ENCODE results near the gene GPR153. TPM values are rescaled to one million over a fixed set of nuclear protein-coding genes. Genes with fewer than 3 reads are reported as not detected.

The GPR153 gene
- total RNA-seq, 1 donor: 4.0 TPM

DNA sequence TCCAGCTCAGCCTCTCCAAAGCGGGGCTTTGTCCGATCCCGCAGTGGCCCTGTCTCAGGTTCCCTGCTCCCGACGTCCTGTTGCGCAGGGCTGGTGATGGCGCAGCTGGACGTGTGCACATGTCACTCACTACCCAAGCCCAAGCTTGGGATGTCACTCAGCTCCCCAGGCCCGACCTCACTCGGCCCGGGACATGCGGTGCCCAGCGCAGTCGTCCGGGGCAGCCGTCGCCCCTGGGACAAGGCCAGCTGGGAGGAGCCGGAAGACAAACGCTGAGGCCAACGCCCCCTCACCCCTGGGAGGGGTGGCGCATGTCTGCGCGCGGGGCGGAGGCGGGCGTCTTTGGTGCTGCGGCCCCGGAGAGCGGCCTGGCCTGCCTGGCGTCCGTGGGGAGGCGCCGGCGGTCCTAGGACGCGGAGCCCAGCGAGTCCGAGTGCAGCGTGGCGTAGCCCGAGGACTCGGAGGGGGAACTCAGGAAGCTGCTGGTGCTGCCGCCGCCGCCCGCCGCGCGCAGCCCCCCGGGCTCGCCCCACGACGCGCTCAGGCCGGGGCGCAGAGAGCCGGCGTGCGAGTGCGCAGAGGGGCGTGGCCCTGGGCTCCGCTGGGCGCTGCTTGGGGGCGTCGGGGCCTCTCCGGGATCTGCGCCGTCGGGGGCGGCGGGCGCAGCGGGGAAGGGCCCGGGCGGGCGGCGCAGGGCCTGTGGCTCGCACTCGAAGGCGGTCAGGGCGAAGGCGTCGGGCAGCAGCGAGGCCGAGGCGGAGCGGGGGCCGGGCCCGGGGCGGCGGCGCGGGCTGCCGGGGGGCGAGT, 11.8 kb downstream of the GPR153 start:
- no peak for TF ChIP-seq CTCF (IDR thresholded peaks at IDR 0.05; ENCODE audit: extremely low read depth, low read depth, low read length)
- H2AFZ ChIP-seq (ENCODE audit: low read length): no peak overlapping the region
- DNase-seq (ENCODE audit: insufficient read length, low spot score, missing footprints): peak; percentile 94
- H4K20me1 ChIP-seq (ENCODE audit: insufficient read depth, low read length): peaks cover 10% of the 10 kb centered on the region
- no peak overlapping the region for H3K27ac ChIP-seq (ENCODE audit: low read depth, low read length)
- H3K79me2 ChIP-seq (ENCODE audit: insufficient read depth, low read length): no peaks in the 10 kb centered on the region
- peaks cover 29% of the 10 kb centered on the region for H3K27me3 ChIP-seq (ENCODE audit: insufficient read depth, low read length)
- H3K9me3 ChIP-seq (ENCODE audit: low read depth, low read length): no peaks in the 10 kb centered on the region
- peak overlapping the region; percentile 13 for H3K4me3 ChIP-seq (ENCODE audit: insufficient read depth, low read length)
- no peak overlapping the region for H3K4me2 ChIP-seq (ENCODE audit: insufficient read depth, low read length)
- no peaks in the 10 kb centered on the region for H3K36me3 ChIP-seq (ENCODE audit: insufficient read depth, low read length)
- H3K4me1 ChIP-seq (ENCODE audit: insufficient read depth, low read length): peaks cover 4% of the 10 kb centered on the region

GRCh38 chr1:6248161-6248776, 12.6 kb downstream of the GPR153 start:
- Histone ChIP-seq H3K4me2 (ENCODE audit: insufficient read depth, low read length) (no peak overlapping the region), H3K27ac (ENCODE audit: low read depth, low read length) (no peak overlapping the region), H3K27me3 (ENCODE audit: insufficient read depth, low read length) (peaks cover 38% of the 10 kb centered on the region), H3K79me2 (ENCODE audit: insufficient read depth, low read length) (no peaks in the 10 kb centered on the region), H3K9me3 (ENCODE audit: low read depth, low read length) (no peaks in the 10 kb centered on the region), H3K4me3 (ENCODE audit: insufficient read depth, low read length) (no peak overlapping the region), H4K20me1 (ENCODE audit: insufficient read depth, low read length) (peaks cover 7% of the 10 kb centered on the region), H3K4me1 (ENCODE audit: insufficient read depth, low read length) (peaks cover 4% of the 10 kb centered on the region), H2AFZ (ENCODE audit: low read length) (no peak overlapping the region), H3K36me3 (ENCODE audit: insufficient read depth, low read length) (no peaks in the 10 kb centered on the region)
- no peak for TF ChIP-seq CTCF (IDR thresholded peaks at IDR 0.05; ENCODE audit: extremely low read depth, low read depth, low read length)
- DNase-seq (ENCODE audit: insufficient read length, low spot score, missing footprints): peak; percentile 86

DNA sequence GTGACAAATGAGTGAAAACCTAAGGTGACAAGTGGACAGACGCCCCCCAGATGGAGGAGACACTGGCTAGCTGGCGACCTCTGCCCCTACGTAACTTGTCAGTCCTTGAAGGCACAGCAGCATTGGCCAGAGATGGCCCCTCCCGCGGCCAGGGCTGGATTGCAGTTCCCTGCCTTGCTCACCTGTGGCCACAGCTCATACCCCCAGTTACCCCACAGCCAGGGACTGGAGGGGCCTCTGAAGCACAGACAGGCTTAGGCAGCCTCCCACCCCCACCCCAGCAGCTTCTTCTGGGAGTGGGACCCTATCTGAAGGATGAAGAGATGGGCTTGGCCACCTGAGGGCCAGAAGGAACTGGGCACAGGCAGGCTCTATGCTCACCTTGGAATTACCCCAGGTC, 13.2 kb downstream of the GPR153 start:
- Histone ChIP-seq H3K79me2 (ENCODE audit: insufficient read depth, low read length) (no peaks in the 10 kb centered on the region), H3K4me2 (ENCODE audit: insufficient read depth, low read length) (no peak overlapping the region), H3K27ac (ENCODE audit: low read depth, low read length) (no peak overlapping the region), H3K4me3 (ENCODE audit: insufficient read depth, low read length) (no peak overlapping the region), H3K4me1 (ENCODE audit: insufficient read depth, low read length) (peaks cover 4% of the 10 kb centered on the region), H2AFZ (ENCODE audit: low read length) (no peak overlapping the region), H3K36me3 (ENCODE audit: insufficient read depth, low read length) (no peaks in the 10 kb centered on the region), H3K9me3 (ENCODE audit: low read depth, low read length) (no peaks in the 10 kb centered on the region), H4K20me1 (ENCODE audit: insufficient read depth, low read length) (peaks cover 7% of the 10 kb centered on the region), H3K27me3 (ENCODE audit: insufficient read depth, low read length) (peaks cover 44% of the 10 kb centered on the region)
- DNase-seq (ENCODE audit: insufficient read length, low spot score, missing footprints): peak; percentile 81
- no peak for TF ChIP-seq CTCF (IDR thresholded peaks at IDR 0.05; ENCODE audit: extremely low read depth, low read depth, low read length)

All from osteoblast (primary cell).